ENCODE results near the gene IGF1. TPM values are rescaled to one million over a fixed set of nuclear protein-coding genes. Genes with fewer than 3 reads are reported as not detected.

The IGF1 gene
- total and polyA plus RNA-seq, 9 of the 15 experiments (the other 6 are each of a cell fraction or from before 2014, with no cell fraction given), result 3.7 to 13.9 (median 4.5) TPM

DNA sequence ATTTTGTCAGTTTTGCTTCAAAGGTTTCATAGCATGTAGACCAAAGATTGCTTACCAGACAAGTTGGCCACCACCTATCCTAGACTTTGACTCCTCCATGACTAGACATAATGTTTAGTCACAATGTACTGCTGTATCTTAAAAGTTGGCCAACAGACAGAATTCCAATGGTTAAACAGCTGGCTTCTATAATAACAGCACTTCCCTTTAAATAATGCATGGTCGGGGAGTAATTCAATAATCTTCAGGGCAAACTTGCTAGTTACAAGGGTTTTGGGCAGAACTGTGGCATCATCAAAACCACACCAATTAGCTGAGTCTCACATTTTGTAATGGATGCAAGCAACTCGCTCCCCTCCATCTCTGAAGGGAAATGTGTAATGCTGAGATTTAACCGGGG is 56.9 kb downstream of the IGF1 start:
- ChIA-PET POLR2A (no interaction called here), CTCF (ENCODE audit: low intra/inter-chr PET ratio) (no interaction called here)
- H3K9me1 ChIP-seq (ENCODE audit: control insufficient read depth, insufficient read depth, low read length), result no peaks in the 10 kb centered on the region
- 61% methylated on average over 3 of the region's 3 CpGs for WGBS (ENCODE audit: insufficient coverage, low coverage, missing lambda C conversion rate)
- intact Hi-C loops (cut with micrococcal nuclease), result no loop called here
- H3K9me3 ChIP-seq (replicated peaks; ENCODE audit: control insufficient read depth, insufficient read depth, low read depth, low read length), result no peaks in the 10 kb centered on the region
- in situ Hi-C loops (cut with MboI), result no loop called here
- no peaks in the 10 kb centered on the region for H3K36me3 ChIP-seq (ENCODE audit: control insufficient read depth, insufficient read depth, low read length)
- ATAC-seq (no peak), FAIRE-seq (no peak), DNase-seq (ENCODE audit: extremely low read depth in 1 of 4, low spot score in 3 of 4) (no peak)
- peaks cover 6 to 45% of the 10 kb centered on the region in 2 experiments for H3K4me1 ChIP-seq (replicated peaks in 1 of 2; ENCODE audit: control insufficient read depth in 2 of 2, insufficient read depth in 2 of 2, low read length in 2 of 2)
- TF ChIP-seq CREM (IDR thresholded peaks at IDR 0.05; ENCODE audit: low read depth) (no peak), ERF (CRISPR knock-in tag; IDR thresholded peaks at IDR 0.05) (no peak), GABPA (tag; conservative IDR thresholded peaks at IDR 0.05; ENCODE audit: low read depth) (no peak), HIVEP1 (CRISPR knock-in tag; IDR thresholded peaks at IDR 0.05) (no peak), MAFG (tag; conservative IDR thresholded peaks at IDR 0.05) (peak; percentile 40; the same call in 1 of the 2 replicates), GTF2F1 (IDR thresholded peaks at IDR 0.05; ENCODE audit: low read depth, low read length) (no peak), ZNF316 (IDR thresholded peaks at IDR 0.05) (peak; percentile 23; the same call in 1 of the 2 replicates), NFE2 (IDR thresholded peaks at IDR 0.05; ENCODE audit: low read depth) (peak; percentile 33; the same call in 1 of the 2 replicates), PHF21A (IDR thresholded peaks at IDR 0.05; ENCODE audit: borderline replicate concordance, low read depth) (no peak)
- TF ChIP-seq, protein P1, sequence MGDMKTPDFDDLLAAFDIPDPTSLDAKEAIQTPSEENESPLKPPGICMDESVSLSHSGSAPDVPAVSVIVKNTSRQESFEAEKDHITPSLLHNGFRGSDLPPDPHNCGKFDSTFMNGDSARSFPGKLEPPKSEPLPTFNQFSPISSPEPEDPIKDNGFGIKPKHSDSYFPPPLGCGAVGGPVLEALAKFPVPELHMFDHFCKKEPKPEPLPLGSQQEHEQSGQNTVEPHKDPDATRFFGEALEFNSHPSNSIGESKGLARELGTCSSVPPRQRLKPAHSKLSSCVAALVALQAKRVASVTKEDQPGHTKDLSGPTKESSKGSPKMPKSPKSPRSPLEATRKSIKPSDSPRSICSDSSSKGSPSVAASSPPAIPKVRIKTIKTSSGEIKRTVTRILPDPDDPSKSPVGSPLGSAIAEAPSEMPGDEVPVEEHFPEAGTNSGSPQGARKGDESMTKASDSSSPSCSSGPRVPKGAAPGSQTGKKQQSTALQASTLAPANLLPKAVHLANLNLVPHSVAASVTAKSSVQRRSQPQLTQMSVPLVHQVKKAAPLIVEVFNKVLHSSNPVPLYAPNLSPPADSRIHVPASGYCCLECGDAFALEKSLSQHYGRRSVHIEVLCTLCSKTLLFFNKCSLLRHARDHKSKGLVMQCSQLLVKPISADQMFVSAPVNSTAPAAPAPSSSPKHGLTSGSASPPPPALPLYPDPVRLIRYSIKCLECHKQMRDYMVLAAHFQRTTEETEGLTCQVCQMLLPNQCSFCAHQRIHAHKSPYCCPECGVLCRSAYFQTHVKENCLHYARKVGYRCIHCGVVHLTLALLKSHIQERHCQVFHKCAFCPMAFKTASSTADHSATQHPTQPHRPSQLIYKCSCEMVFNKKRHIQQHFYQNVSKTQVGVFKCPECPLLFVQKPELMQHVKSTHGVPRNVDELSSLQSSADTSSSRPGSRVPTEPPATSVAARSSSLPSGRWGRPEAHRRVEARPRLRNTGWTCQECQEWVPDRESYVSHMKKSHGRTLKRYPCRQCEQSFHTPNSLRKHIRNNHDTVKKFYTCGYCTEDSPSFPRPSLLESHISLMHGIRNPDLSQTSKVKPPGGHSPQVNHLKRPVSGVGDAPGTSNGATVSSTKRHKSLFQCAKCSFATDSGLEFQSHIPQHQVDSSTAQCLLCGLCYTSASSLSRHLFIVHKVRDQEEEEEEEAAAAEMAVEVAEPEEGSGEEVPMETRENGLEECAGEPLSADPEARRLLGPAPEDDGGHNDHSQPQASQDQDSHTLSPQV (IDR thresholded peaks at IDR 0.05), result 0 out of 2 replicates have a peak, but pooled peaks have one; percentile 23
- TF ChIP-seq, protein P2, sequence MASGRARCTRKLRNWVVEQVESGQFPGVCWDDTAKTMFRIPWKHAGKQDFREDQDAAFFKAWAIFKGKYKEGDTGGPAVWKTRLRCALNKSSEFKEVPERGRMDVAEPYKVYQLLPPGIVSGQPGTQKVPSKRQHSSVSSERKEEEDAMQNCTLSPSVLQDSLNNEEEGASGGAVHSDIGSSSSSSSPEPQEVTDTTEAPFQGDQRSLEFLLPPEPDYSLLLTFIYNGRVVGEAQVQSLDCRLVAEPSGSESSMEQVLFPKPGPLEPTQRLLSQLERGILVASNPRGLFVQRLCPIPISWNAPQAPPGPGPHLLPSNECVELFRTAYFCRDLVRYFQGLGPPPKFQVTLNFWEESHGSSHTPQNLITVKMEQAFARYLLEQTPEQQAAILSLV (tag; IDR thresholded peaks at IDR 0.05), result no peak
- TF ChIP-seq, protein P3, sequence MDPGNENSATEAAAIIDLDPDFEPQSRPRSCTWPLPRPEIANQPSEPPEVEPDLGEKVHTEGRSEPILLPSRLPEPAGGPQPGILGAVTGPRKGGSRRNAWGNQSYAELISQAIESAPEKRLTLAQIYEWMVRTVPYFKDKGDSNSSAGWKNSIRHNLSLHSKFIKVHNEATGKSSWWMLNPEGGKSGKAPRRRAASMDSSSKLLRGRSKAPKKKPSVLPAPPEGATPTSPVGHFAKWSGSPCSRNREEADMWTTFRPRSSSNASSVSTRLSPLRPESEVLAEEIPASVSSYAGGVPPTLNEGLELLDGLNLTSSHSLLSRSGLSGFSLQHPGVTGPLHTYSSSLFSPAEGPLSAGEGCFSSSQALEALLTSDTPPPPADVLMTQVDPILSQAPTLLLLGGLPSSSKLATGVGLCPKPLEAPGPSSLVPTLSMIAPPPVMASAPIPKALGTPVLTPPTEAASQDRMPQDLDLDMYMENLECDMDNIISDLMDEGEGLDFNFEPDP (CRISPR knock-in tag; IDR thresholded peaks at IDR 0.05), result no peak
- no TSS peak for BruUV-seq (replicated peaks)
- H4K20me1 ChIP-seq (replicated peaks; ENCODE audit: control insufficient read depth, insufficient read depth, low read length), result no peaks in the 10 kb centered on the region
- no peak overlapping the region for H3K4me3 ChIP-seq
- no peak overlapping the region for H3K9ac ChIP-seq (ENCODE audit: insufficient read depth in 1 of 2, low read depth in 2 of 2, low read length in 2 of 2)
- H2AFZ ChIP-seq (ENCODE audit: low read depth, low read length), result no peak overlapping the region
- H3K4me2 ChIP-seq (ENCODE audit: insufficient read depth, low read length), result no peak overlapping the region
- H3K27me3 ChIP-seq (ENCODE audit: control insufficient read depth in 2 of 2, insufficient read depth in 2 of 2, low read length in 2 of 2), result no peaks in the 10 kb centered on the region
- H3K79me2 ChIP-seq (ENCODE audit: control insufficient read depth, insufficient read depth, low read length), result 0 out of 3 replicates have a peak, but pooled peaks cover 3% of the 10 kb centered on the region
- H3K27ac ChIP-seq (ENCODE audit: extremely low read depth, low read depth, low read length), result no peak overlapping the region

All from K562 (cell line).